ENCODE results near the gene TNK2.
"Not testable (repeated sequence)": the region's sequence is repeated elsewhere in the genome, so short reads cannot be mapped to it uniquely, and the experiment has no call there.

Gene TNK2

DNA sequence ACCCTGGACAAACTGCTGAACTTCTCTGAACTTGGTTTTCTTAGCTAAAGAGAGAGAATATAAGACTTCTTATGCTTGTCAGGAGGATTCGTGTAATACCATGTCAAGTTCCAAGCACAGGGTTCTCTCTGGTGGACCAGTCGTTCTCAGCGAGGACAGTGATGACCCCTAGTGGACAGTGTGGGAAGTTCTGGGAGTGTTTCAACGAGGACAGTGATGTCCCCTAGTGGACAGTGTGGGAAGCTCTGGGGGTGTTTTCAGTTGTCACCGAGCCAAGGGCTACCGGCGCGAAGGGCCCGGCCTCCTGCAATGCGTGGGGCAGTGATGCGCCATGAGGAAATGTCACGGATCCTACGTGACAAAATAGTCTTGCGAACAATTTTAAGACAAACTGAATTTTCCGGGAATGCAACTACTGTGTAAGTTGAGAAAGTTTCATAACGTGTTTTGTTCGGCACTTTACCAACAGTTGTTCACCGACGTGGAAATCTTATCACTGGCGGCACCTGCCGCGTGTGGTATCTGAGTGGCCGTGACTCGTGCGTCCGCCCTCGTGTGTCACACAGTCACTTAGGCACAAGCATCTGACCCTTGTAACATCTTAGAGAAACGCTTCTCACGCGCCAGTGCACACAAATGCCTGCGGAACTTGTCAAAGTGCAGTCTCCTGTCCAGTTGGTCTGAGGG lies 57.4 kb downstream of the TNK2 start:
- DNase-seq (ENCODE audit: low read depth): peak; percentile 80

DNA sequence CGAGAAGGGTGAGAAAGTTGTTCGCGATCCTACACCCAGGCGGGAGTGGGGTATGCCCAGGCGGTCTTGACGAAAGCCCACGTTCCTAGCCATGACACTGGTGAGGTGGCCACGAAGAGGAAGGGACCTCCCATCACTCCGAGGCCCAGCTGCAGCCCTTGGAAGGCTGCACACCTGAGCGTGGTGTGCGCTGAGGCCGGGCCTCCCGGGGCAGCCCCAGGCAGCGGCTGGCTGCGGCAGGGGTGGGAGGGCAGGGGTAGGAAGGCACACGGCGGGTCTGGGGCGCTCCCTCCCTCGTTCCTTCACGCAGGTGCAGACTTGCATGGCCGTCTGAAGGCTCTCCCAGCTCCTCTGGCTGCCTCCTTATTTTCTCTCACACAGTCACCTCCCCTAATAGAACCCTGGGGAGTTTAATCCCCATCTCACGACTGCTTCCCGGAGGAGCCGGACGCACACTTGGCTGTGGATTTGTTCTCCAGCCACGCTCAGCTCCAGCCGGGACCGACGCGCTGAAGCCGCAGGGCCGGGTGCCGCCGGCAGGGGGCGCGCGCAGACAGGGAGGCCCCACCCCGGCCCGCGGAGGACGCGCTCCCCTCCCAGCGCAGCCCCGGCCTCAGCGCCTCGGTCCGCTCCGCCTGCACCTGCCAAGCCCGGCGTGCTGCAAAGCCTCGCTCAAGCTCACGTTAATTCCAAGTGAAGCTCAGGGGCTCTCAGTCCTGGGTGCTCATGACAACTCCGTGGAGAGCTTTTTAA lies 58.9 kb downstream of the TNK2 start:
- no peak for DNase-seq (ENCODE audit: low read depth)

GRCh38 chr3:195847055-195847950 lies 61.0 kb downstream of the TNK2 start:
- peak; percentile 18 for DNase-seq (ENCODE audit: low read depth)

DNA sequence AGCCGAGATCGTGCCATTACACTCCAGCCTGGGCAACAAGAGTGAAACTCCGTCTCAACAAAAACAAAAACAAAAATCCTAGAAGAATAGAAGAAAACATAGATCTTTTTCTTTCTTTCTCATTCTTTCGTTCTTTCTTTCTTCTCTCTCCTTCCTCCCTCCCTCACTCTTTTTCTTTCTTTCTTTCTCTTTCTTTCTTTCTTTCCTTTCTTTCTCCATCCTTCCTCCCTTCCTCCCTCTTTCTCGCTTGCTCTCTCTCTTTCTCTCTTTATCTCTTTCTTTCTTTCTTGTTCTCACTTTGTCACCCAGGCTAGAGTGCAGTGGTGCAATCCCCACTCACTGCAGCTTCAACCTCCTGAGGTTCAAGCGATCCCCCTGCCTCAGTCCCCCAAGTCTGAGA lies 62.9 kb downstream of the TNK2 start:
- DNase-seq (ENCODE audit: low read depth): no peak

DNA sequence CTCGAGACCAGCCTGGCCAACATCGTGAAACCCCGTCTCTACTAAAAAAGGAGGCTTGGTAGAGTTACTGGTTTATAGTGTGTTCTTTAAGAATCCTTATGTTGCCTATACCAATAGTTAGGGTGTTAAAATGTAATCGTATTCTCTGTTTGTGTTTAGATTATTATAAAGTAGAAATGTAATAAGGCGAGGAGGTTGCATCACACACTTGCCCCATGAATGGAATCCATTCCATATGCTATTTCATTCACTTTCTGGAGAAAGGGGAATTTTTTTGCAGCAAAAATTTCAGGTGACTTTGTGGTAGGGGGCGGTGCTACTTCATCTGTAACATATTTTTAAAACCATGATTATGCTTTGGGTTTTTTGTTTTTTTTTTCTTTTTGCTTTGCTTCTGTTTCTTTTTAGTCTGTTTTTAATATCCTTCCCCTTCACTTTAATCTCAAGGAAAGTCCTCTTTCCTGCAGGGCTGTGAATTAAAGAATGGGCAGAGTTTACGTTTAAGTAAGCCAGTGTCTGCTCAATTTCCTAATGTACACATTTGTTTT lies 63.6 kb downstream of the TNK2 start:
- no peak for DNase-seq (ENCODE audit: low read depth)

GRCh38 chr3:195839260-195840010 lies 68.9 kb downstream of the TNK2 start:
- no peak for DNase-seq (ENCODE audit: low read depth)

DNA sequence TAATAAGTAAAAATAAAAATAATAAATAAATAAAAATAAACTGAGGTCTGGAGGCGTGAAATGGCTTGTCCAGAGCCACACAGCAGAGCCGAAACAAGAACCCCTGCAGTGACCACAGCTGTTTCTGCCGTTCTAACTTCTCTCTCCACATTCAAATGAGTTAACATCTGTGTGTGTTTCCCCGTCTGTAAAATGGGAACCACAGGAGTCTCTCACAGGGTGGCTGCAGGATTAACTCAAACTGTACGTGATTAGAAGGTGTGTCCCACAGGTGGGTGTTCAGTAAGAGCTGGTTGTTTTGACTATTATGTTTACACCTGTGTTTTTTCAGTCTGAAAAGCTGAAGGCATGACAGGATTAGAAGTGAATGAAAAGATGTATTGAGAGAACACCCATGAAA lies 69.6 kb downstream of the TNK2 start:
- DNase-seq (ENCODE audit: low read depth): no peak

- DNase-seq (ENCODE audit: low read depth): no peak
These were observed 71.7 kb downstream of the TNK2 start for GRCh38 chr3:195836476-195837135.

- no peak for DNase-seq (ENCODE audit: low read depth)
These were observed 72.6 kb downstream of the TNK2 start for GRCh38 chr3:195835791-195836190.

GRCh38 chr3:195834675-195835583 lies 73.4 kb downstream of the TNK2 start:
- DNase-seq (ENCODE audit: low read depth): no peak

GRCh38 chr3:195829897-195830254 lies 78.5 kb downstream of the TNK2 start:
- DNase-seq (ENCODE audit: low read depth): no peak

GRCh38 chr3:195828762-195829161 lies 79.6 kb downstream of the TNK2 start:
- DNase-seq (ENCODE audit: low read depth): no peak

DNA sequence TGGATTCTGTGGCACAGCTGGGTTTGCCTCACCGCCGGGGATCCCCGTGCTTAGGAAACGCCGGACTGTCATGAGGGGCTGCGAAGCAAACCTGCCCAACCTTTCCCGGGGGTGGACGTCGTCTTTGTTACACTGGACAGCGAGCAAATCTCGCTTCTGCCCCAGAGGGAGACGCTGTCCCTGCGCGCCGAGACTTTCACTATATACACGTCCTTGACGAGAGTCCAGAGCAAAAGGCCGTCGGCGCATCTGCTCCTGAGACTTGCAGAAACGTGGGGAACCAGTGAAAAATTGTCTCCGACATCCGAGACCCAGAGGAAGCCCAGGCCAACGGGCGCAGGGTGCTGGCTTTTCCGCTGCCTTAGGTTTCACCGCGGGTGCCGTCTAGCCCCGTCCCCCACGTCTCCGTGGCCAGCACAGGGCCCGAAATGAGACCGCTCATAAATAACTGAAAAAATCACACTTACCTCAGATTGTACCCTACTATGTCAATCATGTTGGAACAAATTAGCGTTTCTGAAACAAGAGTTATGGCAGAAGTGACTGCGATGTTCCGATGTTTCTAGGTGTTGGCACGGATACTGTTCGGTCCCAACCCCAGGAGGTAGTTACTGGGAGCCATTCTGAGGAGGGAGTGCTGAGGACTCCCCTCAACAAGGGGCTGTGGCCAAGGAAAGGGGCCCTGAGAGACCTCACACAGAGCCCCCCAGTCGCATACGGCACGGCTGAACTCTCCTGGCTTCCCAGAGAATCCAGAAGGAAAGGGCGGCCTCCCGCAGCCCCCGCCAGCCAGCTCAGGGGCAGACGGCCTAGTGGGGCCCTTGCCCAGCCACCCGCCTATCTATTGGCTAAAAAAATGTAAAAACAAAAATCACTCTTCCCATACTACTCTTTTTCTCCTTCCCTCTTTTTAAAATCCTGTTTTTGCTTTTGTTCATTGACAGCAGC lies 82.2 kb downstream of the TNK2 start:
- DNase-seq (ENCODE audit: low read depth): no peak

GRCh38 chr3:195825191-195825588 lies 83.2 kb downstream of the TNK2 start:
- no peak for DNase-seq (ENCODE audit: low read depth)

DNA sequence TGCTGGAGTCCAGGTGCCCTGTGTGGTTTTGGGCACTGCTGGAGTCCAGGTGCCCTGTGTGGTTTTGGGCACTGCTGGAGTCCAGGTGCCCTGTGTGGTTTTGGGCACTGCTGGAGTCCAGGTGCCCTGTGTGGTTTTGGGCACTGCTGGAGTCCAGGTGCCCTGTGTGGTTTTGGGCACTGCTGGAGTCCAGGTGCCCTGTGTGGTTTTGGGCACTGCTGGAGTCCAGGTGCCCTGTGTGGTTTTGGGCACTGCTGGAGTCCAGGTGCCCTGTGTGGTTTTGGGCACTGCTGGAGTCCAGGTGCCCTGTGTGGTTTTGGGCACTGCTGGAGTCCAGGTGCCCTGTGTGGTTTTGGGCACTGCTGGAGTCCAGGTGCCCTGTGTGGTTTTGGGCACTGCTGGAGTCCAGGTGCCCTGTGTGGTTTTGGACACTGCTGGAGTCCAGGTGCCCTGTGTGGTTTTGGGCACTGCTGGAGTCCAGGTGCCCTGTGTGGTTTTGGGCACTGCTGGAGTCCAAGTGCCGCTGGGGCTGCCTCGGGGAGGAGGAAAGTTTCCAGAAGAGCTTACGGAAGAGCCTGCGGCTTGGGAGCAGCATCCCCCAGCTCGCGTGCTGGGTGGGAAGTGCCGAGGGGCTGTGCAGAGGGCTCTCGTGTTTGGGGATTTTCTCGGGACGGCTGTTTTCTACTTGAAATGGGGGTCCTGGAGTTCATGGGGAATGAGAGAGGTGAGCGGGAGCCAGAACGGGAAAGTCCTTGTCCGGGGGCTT lies 83.7 kb downstream of the TNK2 start:
- not testable (repeated sequence) for DNase-seq (ENCODE audit: low read depth)

DNA sequence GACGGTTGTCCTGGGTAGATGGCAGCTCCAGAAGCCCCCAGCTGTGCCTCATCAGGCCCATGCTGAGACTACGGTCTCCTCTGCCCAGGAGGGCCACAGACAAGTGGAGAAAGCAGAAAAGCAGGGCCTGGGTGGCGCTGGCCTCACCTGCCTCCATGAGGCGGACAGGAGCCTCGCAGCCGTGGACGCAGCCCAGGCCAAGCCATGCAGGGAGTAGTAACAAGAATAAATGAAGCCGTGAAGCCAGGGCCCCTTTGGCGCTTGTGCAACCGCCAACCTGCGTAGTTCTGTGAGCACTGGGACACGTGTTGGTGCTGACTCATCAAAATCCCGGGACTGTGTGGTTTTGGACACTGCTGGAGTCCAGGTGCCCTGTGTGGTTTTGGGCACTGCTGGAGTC lies 84.4 kb downstream of the TNK2 start:
- DNase-seq (ENCODE audit: low read depth): no peak

GRCh38 chr3:195823280-195823679 lies 85.1 kb downstream of the TNK2 start:
- DNase-seq (ENCODE audit: low read depth): no peak

DNA sequence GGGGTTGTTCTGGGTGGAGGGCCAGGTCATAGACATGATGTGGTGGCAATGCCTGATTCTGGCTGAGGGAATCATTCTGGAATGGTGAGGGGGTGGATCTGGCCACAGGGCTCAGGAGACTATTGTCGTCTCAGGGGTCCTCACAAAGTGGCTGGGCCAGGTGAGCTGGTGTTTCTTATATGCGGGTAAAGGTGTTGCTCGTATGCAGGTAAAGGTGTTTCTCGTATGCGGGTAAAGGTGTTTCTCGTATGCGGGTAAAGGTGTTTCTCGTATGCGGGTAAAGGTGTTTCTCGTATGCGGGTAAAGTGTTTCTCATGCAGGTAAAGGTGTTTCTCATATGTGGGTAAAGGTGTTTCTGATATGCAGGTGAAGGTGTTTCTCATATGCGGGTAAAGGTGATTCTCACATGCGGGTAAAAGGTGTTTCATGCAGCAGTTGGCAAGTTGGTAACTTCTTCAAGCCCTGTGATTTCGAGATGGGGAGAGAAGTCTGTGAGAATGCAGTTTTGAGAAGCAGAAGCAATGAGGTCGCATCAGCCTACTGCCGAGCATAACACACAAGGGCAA lies 86.1 kb downstream of the TNK2 start:
- DNase-seq (ENCODE audit: low read depth): no peak

All from fibroblast of gingiva (primary cell).